ENCODE measurements around the gene HOXD13.

Gene HOXD13

DNA sequence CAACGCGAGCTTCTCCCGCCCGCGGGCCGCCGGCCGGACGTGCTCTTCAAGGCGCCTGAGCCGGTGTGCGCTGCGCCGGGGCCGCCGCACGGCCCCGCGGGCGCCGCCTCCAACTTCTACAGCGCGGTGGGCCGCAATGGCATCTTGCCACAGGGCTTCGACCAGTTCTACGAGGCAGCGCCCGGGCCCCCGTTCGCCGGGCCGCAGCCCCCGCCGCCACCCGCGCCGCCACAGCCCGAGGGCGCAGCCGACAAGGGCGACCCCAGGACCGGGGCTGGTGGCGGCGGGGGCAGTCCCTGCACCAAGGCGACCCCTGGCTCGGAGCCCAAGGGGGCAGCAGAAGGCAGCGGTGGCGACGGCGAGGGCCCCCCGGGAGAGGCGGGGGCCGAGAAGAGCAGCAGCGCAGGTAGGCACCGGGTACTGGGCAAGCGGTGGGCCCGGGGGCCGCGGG is 15.2 kb downstream of the HOXD13 start:
- no peak for DNase-seq

DNA sequence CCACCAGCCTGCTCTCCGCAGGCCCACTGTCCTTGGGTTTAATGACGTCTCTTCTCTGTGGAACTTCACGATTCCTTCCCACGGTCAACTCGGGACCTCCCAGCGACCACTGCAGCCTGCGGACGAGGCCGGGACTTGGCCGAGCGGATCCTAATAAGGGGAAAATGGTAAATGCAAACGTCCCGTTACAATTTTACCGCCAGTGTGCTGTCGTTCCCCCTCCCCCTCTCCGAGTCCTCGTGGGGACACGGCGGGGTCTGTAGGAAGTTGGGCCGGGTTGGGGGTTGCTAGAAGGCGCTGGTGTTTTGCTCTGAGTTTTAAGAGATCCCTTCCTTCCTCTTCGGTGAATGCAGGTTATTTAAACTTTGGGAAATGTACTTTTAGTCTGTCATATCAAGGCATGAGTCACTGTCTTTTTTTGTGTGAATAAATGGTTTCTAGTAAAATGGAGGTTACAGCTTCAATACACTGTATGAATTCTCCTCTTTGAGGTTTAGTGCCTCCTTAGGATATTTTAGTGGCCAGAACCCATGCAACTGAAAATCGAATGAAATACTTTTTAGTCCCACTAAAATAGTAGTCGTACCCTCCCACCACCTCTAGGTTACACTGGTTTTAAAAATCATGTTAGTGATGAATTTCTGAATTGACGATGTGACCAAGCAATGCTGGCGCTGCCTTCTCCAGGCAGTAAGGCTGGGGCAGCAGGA is 16.8 kb downstream of the HOXD13 start:
- no peak for DNase-seq

DNA sequence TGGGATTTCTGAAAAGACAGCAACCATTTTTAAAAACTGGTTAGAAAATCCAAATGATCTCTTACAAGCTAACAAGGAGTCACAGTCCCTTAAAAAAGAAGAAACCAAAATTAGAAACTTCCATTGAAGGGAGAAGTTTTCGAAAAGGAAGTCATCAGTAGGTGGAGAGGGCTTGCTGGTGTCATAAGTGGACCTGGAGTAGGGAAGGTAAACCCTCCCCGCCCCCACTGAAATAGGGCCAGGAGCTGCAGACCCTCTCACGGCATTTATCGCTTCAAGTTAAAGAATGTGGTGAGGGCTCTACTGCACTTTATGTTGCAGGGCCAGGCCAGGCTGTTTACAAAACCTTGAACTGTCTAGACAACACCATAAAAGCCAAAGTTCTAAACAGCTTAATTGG is 17.4 kb downstream of the HOXD13 start:
- DNase-seq, result no peak

DNA sequence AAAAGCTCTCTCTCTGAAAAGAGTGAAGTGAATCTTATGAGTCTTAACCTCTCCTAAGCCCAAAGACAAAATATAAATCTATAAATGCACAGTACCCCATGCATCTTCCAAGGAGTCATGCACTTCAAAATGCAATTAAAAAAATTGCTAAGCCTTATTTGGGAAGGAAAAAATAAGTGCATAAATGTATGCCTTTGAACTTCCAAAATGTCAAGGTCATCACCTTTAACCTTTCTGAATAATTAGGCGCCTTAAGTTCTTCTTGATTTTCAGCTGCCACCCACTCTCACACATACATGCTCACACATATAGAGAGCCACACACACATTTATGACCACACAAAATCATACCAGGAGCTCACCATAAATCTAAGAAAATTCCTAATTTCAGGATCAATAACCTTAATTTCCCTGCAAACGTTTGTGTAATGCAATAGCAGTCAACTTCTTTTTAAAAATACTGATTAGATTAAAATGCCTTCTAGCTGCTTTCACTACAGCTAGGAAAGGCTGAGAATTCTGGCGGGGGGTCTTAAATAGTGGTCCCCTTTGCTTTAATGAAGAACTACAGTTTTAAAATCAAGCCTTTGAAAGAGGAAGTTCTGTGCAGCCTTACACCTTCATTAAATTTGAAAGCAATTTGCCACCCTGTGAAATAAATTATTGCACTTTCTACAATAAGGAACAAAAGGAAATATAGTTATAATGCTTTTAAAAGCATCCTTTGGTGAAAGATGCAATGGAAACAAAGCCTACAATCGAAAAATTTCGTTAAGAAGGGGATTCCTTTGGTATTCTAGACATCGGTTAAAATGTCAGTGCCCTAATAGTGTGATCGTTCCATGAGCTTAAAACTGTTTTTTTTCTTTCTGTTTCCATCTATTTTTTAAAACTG is 18.1 kb downstream of the HOXD13 start:
- no peak for DNase-seq

DNA sequence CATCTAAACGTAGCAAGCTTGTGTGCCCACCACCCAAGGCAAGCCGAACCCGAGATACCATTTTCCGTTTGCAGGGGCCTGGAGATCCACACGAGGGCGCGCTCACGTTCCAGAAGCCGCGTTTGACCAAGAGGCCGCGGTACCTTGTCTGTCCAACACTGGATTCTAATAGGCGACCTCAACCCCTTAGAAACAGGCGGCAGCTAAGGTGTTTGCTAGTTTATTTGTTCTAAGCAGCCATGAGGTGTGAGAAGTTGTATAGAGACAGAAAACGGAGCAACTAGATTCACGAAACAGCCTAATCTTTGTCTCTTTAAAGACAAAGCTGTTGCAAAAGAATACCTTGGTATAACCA is 18.8 kb downstream of the HOXD13 start:
- DNase-seq, result peak; percentile 46

DNA sequence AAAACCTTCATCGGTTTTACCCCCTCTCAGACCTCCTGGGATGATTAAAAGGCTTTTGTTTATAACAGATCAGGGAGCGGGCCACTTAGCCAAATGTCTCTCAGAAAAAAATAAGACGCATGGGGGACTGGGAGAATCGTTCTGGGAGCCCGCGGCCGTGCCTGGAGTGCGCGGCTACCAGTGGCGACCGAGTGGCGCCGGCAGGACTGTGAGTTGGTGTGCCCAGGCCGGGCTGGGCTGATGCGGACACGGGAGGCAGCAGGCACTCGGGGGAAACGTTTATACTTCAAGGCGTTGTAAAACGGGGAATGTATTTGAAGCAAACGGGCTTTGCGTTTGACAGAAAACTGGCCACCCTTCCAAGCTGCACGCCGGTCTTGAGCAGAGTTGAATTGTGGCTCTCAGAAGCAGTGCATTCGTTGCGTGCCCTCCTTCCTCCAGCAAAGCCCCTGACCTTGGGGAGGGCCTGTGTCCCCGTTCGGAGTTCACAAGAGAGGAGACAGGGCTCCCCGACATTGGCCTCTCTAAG is 19.4 kb downstream of the HOXD13 start:
- DNase-seq, result no peak

DNA sequence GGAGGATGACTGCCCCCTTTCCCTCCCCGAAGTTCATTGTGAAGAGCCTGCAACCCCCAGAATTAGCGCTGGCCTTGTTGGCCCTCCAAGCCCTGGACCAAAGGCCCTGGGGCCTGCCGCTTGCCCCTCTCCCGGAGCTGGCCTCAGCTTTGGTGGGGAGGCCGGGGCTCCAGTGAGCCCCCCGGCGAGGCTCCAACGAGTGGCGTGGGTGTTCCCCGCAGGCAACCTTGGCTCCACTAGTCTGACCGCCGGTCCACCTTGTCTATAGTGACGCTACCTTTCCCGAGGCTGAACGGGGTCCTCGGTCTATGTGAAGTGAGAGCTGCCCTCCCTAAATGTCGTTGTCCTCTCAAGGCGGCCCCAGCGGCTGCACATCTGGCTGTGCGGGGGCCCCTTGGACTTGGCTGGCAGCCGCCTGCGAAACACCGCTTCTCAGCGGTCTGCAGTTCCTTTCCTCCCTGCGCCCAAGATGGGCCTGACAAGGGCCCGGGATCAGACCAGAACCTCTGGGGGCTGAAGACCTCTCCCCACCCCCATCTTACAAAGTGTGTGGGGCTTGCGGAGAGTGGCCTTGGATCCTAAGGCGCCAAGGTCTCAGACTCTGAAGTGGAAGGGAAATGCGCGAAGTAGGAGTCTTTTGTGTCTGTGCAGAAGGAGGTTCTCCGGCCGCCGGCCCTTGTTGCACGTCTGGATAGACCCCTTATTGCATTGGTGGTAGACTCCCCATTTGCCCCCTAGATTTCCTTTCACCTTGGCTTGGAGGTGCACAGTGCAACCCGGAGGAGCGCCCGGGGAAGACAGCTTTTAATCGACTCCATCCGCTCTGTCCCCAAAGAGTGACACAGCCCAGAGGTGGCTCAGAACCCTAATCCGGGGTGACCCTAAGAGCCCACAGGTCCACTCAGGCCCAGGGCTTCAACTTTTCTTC is 20.1 kb downstream of the HOXD13 start:
- DNase-seq, result no peak

DNA sequence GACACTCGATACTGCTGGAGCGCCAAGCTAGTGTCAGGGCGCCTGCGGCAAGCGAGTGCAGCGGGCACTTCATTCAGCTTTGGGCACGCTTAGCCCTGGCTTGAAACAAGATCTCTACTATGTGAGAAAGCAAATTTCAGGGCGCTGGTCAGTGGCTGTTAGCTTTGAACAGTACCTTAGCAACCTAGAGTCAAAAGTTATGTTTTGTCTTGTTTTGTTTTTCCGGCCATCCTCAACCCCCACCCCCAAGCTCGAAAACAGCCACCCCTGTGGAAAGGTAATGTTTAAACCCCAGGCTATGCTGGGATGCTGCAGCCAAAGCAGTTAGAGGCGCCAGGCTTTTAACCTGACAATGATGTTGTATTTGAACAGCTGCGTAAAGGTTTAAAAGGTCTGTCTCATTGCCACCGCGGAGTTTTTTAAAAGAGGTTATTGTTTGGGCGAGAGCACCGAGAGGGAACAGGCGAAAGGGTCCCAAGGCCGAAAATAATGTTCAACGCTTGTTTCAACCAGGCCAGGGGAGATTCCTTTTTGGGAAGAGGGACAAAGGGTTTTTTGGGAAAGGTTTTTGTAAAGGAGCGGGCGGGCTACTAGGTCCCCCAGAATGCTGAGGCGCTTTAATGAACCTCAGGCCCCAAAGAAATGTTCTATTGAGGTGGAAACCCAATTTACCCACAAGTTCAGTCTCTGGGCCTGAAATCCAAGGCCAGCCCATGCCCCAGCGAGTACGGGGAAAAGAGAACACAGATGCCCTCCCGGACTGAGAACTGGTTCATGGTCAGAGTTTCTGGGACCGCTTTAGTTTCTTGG is 21.8 kb downstream of the HOXD13 start:
- no peak for DNase-seq

DNA sequence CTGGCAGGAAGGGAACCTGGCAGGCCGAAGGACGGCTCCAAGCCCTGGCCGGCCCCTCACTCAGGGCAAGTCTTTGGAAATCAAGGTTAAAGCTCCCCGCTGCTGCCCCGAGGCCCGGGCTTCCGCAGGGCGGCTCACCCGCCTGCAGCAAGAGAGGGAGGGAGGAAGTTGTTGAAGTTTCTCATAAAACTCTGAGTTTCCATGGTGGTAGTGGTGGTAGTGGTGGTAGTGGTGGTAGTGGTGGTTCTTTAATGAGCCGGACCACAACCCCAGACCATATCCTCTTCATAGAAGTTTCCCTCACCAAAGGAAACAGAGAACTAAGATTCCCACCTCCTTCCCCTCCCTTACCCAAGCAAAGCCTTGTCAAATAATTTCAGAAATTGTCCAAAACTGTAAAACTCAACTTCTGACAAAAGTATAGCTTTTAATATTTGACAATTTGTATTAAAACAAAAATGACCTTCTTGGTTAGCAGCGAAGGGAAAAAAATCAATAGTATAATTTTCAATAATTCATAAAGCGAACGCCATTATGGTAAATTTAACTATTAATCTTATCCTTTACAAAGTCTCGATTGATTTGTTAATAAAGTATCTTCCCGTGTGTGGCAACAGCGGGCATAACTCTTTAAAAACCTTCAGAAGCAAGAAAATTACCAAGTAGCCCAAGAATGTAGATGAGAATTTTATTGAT is 22.6 kb downstream of the HOXD13 start:
- no peak for DNase-seq

DNA sequence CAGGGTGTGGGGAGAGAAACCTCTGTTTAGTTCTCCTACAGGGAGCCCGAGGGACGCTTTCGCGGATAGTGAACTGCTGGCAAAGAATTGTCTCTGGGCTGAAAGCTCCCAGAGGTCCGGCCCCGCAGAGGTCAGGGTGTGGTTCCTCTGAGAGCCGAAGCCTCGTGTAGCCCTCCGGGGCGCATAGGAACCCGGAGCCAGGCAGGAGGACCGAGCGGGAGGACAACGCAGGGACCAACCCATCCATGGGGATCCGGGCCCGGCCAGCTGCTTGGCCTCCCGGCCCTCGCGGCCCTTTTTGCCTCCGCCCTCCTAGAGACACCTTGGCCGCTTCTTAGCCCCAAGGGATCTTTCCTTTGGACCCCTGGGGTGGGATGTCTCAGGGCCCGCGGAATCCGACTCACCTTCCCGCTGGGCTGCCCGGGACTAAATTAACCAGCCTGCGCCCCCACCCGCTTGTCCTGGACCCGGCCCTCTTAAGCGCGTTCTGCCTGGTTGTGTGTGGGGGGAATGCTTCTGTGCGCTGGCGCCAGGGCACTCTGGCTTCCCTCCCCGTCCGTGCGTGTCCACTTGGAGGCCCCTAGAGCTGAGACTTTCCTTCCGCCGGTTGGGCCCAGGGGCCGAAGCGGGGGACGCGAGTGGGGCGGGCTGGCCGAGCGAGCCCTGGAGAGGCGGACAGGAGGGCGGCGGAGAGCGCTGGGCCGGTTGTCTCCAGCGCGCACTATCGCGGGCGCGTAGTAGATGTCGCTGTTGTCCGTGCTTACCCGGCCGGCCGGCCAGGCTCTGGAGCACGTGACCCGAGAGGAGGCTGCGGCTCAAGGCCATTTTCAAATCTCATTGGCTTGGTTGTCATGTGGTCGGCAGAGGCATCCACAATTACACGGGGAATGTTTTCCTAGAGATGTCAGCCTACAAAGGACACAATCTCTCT is 23.6 kb downstream of the HOXD13 start, which contains the start of gene HOXD10:
TSS of gene HOXD10 (plus strand) at position 896 of the 931 bp plus-strand sequence. CDS start 56 bp downstream, outside the sequence.
- DNase-seq, result peak; percentile 31

DNA sequence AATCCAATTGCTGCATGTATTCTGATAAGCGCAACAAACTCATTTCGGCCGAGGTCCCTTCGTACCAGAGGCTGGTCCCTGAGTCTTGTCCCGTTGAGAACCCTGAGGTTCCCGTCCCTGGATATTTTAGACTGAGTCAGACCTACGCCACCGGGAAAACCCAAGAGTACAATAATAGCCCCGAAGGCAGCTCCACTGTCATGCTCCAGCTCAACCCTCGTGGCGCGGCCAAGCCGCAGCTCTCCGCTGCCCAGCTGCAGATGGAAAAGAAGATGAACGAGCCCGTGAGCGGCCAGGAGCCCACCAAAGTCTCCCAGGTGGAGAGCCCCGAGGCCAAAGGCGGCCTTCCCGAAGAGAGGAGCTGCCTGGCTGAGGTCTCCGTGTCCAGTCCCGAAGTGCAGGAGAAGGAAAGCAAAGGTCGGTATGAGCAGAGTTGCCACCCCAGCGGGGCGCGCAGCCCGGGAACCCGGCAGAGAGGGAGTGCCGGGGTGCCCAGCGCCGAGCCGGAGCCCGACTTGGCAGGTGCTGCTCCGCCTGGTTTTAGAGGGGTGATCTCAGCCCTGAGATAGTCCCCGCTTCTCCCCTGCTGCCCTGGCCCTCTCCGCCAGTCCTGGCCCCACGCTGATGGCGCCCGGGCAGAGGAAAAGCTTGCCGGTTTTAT is 24.8 kb downstream of the HOXD13 start:
- no peak for DNase-seq

DNA sequence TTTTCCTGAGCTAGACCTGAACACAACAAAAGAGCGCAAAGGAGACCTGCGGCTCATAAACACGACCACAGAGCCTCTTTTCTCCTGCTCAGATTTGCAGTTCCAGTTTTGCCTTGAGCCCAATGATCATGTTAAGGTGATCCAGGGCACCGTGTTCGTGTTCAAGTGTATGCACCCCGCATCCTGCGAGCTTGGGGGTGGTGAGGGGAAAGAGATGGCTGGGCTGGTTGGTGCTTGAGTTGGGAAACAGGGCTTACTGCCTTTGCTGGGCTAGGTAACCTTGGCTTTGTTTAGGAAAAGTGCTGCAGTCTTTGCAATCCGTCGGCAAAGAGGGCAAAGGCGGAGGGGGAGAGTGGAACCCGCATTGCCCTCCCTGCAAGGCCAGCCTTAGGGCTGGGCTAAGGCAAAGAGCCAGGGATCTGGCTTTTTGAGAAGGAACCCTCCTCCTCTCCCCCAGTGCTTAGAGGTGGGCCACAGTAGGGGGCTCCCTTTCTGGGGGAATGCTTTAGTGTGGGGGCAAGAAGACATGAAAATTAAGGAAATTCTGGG is 25.4 kb downstream of the HOXD13 start:
- no peak for DNase-seq

DNA sequence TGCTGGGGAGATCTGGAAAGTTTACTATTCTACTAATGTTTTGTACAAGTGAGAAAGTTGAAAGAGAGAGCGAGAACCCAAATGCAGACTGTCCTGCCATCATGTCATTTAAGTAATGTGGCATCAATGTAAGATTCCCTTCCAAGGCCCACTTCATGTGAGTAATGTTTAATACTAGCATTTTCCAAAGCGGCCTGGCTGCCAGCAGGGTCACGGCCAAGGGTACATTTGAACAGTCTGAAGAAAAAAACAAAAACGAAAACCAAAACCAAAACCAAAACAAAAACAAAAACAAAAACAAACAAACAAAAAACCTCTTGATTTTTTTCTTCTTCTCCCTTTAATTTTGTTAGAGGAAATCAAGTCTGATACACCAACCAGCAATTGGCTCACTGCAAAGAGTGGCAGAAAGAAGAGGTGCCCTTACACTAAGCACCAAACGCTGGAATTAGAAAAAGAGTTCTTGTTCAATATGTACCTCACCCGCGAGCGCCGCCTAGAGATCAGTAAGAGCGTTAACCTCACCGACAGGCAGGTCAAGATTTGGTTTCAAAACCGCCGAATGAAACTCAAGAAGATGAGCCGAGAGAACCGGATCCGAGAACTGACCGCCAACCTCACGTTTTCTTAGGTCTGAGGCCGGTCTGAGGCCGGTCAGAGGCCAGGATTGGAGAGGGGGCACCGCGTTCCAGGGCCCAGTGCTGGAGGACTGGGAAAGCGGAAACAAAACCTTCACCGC is 26.2 kb downstream of the HOXD13 start:
- DNase-seq, result no peak

DNA sequence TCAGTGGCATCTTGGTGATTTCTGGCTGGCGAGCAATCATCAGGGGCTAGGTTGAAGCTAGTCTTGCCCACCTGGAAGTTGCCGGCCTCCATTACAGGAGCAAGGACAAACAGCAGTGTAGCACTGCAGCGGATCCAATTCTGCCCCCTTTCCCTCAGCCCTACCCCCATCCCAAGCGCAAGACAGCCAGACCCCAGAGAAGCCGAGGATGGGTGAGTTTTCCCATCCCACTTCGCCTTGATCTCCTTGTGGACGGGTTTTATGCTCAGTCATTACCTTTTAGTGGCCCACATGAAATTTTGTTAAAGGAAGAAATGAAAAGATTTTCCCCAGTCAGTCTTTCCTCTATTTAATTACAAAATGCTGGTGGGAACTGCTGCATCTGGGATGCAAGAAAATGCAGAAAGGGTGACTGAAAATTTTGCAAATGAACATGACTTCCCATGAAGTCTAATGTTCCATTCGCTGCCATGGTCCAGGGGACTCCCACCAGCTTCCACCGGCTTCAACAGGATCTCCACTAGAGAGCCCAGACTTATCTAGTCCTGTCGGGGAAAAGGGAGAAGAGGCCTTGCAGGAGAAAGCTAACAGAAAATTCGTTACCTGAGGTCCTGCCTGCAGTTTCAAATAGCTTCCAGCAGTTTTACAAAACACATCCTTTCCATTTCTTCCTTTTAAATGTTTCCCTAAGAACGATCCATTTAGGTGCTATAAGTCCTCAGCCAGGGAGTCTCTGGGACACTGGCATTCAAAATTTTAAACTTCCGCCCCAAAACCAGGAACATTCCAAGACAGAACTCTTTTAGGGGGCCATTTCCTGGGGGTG is 28.1 kb downstream of the HOXD13 start:
- no peak for DNase-seq

DNA sequence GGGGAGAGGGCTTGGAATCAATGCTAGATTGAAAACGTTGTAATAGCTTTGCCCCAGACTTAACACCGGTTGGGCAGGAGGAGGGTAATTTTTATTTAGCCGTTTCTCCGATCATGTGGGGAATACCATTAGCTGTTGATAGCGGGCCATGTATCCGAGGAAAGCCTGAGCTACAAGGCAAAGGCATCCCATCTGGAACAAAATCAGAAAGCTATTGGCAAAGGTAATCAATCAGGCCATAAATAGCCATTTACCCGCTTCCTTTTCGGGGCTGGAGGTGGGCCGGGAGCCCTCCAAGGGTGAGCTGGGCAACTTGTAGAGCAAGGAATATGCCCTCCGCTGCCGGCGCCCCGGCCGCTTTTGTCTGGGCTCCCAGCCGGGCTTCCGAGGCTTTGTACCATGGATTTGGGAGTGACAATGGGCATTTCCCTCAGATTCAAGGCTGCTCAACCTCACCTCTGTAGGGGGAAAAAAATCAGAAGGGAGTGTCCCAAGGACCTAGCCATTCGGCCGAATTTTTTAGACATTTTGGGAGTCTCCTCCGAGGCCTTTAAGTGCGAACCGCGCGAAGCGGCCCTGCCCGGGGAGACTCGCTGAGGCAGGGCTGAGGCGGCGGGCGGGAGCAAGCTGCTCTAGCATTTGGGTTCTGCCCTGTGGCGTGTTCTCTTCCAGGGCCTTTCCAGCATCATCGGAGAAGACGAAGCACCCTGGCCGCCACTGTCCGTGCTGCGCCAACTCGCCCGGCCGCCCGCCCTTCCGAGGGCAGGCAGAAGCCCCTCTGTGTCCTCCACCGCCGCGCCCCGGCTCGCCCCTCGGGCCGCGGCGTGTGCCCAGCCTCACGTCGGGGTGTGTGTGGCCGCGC is 28.9 kb downstream of the HOXD13 start:
- no peak for DNase-seq

DNA sequence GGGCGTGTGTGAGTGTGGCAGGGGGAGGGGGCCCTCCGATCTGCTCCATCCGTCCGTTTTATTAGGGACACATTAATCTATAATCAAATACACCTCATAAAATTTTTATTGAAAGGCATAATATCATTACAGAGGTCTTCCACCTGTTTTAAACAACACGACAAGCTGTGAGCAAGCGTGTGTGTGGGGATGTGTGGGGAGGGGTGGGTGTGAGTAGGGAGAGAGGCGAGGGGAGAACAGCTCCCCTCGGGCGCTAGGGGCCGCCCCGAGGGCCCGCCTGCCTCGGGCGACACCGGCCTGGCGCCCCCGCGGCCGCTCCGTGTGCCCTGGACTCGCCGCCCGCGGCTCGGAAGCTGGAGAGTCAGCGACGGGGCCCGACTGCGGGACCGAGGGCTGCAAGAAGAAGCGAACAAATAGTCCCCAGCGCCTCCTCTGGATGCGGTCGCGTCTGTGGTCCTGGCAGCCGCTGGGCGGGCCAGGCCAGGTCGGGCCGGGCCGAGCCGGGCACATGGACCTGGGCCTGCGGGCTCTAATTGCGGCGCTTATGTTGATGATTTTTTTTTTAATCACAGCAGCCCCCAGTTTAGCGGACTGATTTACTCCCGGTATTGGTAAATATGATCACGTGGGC is 29.6 kb downstream of the HOXD13 start:
- DNase-seq, result peak; percentile 87

All from NCI-H2227 treated with DMSO at 0.1 percent for 48 hours (cell line).